Daoy (cell line): ENCODE measurements around the gene SLC22A7. TPM values are rescaled to one million over a fixed set of nuclear protein-coding genes. Genes with fewer than 3 reads are reported as not detected.

Experiments
- DNase-seq: peaks from one replicate; pipeline ENCODE4 v3.0.0-alpha.2; 2015; ENCODE audit warnings: low read depth
- total RNA-seq: library from RNA; depleted of rRNA; stranded (reverse); fragments of >200 nt; shearing (Covaris generic); gene quantifications from 2 replicates; pipeline ENCODE4 v1.2.3, GENCODE V29; 2014; rRNA removed

The SLC22A7 gene, protein sequence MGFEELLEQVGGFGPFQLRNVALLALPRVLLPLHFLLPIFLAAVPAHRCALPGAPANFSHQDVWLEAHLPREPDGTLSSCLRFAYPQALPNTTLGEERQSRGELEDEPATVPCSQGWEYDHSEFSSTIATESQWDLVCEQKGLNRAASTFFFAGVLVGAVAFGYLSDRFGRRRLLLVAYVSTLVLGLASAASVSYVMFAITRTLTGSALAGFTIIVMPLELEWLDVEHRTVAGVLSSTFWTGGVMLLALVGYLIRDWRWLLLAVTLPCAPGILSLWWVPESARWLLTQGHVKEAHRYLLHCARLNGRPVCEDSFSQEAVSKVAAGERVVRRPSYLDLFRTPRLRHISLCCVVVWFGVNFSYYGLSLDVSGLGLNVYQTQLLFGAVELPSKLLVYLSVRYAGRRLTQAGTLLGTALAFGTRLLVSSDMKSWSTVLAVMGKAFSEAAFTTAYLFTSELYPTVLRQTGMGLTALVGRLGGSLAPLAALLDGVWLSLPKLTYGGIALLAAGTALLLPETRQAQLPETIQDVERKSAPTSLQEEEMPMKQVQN
- total RNA-seq = not detected in 2 replicates

DNA sequence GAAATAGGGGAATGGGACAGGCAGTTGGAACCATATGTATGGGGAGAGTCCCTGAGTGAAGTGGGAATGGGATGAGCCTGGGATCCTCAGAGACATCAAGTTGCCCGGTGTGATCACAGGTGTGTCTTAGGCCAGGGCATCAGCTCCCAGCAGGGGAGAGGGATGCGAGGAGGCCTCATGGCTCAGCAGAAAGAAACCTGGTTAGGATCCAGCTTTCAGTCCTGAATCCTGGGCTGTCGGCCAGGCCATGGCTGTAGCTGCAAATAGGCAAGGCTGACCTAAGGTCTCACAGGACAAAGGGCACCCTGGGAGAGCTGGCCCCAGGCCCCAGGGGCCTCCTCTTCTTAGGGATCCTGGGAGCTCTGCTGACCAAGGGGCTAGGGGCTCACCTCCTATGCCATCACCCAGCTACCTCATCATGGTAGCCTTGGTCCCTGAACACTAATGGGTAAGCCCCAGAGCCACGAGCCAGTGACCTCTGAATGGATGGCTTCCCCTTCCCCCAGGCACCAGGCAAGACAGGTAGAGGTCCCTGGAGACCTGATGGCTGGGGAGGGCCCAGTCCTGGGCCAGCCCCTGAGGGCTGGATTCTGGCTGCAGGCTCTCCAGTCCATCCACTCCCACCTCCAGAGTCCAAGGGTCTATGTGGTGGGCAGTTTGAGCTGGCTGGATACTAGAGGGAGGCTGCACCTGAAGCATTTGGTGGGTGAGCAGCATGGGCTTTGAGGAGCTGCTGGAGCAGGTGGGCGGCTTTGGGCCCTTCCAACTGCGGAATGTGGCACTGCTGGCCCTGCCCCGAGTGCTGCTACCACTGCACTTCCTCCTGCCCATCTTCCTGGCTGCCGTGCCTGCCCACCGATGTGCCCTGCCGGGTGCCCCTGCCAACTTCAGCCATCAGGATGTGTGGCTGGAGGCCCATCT lies at the start of gene SLC22A7:
Gene SLC22A7 (plus strand): TSS at position 617 of the 921 bp plus-strand sequence. CDS start 99 bp downstream, at position 716.
- no peak for DNase-seq

DNA sequence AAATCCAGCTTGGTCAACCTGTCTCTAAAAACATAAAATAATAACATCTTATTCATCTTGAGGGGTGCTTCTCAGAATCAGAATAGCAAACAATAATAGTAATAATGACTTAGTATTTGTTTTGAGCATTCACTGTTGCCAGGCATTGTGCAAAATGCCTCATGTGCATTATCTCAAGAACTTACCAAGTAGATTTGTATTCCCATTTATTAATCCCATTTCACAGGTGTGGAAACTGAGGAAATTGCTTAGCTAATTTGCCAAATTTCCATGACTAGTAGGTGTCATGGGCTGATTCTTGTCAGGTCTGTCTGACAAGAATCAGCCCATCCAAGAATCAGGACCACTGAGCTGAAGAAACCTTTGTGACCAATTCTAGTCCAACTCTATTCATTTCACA lies 49.3 kb upstream of the SLC22A7 start:
- no peak for DNase-seq

DNA sequence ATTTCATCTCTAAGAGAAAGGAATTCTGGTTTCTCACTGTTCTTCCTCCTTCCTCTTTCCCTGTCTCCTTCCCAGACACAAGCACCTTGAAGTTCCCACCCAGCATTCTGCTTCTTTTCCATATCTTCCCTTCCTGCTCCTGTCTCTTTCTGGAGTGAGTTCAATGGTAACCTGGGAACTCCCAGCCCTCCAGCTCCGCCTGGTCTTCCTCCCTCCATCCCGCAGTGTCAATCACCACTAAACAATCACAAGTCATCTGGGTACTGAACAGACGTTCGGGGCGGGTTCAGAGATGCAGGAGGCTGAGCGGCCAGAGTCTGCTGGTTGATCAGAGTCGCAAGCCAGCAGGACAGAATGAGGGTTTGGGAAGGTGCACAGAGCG lies 47.1 kb upstream of the SLC22A7 start:
- DNase-seq = peak; percentile 30

DNA sequence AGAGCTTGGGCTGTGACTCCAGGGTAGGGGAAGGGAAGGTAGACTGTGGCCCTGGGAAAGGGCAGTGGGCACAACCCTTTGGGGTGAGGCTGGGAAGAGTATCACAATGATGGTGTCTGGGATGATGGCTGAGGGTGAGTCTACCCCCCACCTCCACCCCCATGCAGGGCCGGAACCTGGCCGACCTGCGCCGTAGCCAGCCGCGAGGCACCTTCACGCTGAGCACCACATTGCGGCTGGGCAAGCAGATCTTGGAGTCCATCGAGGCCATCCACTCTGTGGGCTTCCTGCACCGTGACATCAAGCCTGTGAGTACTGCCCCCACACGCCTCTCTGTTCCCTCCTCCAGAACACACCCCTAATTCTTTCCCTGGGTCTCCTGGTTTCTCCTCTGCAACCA lies 44.7 kb upstream of the SLC22A7 start:
- DNase-seq = no peak

DNA sequence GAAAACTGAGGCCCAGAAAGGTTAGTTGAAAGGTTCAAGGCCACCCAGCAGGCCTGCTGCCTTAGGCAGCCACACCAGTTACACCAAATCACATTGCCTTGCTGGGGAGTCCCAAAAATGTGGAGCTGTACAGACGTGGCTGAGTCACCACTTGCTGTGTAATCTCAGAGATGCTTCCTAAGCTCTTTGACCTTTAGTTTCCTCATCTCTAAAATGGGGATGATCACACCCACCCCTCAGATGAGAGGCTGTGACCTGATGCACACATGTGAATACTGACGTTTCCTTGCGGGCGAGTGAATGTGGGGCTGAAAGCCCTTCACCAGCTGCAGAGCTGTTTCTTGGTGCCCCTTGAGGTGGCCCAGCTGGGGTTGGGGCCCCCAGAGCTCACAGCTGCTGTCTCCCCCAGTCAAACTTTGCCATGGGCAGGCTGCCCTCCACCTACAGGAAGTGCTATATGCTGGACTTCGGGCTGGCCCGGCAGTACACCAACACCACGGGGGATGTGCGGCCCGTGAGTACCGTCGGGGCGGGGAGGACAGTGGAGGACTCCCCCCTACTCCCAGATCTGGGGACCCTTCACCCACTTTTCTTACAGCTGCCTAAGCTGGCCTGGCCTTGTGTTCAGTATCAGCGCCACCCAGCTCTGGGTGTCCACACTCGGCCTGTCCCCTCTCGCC lies 43.8 kb upstream of the SLC22A7 start:
- no peak for DNase-seq

DNA sequence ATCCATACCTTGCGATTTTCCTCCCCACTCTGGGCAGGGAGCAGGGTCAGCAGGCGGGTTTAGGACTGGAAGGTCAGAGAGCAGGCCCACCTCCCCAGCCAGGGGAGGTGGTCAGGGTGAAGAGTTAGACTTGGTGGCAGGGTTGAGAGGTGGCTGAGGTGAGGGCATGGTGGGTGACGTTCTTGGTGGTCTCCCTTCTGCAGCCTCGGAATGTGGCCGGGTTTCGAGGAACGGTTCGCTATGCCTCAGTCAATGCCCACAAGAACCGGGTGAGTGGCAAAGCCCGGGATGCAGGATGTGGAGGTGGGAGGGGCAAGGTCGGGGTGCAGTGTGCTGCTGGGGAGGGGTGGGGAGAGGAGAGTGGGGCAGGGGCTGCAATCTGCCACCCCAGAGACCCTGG lies 43.2 kb upstream of the SLC22A7 start:
- DNase-seq = no peak

DNA sequence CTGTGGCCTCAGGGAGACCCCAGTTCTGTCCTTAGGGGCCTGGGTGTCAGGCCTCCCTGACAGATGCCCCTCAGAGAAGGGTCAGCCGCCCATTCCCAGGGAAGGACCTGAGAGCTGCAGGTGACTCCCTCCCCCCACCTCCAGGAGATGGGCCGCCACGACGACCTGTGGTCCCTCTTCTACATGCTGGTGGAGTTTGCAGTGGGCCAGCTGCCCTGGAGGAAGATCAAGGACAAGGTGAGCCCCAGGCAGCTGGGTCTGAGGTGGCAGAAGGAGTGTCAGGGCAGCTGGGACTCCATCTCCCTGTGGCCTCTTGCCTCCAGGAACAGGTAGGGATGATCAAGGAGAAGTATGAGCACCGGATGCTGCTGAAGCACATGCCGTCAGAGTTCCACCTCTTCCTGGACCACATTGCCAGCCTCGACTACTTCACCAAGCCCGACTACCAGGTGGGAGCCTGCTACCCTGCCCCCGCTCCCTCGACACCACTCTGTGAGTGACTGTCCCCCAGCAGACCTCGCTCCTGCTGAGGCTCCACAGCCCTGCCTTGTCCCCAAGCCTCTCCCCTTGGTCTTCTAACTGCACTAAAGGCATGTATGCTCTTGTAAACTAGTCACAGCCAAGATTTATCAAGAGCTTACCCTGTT lies 42.5 kb upstream of the SLC22A7 start:
- no peak for DNase-seq

DNA sequence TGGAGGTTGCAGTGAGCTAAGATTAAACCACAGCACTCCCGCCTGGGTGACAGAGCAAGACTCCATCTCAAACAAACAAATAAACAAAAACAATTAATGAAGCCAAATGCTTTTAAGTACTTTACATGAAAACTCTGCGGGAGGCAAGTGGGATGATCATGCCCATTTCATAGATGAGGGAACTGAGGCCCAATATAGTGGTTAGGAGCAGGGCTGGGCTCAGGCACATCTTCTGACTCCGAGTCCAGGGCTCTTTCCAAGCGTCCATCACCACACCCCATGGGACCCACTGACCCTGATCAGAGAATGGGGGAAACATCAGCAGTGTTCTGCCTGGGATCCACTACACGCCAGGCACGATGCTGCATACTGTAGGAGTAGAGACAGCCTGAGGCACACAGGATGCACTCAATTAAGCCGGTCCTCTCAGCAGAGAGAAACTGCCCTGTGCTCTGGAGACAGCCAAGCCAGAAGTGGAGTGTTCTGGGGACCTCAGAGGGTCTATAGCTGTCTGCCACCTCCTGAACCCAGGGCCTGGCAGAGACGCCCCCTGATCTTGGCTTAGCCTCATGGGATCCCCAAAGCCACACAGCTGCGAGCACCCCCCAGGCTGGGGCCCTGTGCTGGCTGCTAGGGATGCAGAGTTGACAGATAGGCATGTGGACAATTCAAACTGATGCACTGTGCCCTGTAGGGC lies 41.2 kb upstream of the SLC22A7 start:
- no peak for DNase-seq

DNA sequence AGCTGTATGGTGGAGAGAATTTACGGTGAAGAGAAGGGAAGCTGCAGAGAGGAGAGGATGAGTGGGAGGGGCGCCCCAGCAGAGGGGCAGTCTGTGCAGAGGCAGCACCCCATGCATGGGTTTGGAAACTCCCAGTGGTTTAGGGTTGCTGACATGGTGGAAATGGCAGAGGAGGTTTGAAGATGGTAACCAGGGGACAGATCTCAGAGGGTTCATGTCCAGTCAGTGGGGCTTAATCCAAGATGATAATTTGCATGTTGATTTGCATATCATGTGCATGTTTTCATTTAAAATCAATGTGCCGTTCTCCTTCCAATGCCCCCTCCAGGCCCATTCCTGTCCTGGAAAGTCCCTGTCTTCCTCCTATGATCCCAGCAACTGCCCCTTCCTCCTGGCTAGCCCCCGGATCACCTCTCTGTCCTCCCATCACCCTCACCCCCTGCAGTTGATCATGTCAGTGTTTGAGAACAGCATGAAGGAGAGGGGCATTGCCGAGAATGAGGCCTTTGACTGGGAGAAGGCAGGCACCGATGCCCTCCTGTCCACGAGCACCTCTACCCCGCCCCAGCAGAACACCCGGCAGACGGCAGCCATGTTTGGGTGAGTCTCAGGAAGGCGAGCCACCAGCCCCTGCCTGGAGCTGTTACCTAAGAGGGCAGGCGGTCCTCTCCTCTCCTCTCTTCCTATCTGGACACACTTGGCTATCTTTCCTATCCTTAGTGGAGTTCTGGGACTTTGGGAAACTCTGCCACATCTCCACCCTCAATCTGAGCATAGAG lies 40.5 kb upstream of the SLC22A7 start:
- no peak for DNase-seq

DNA sequence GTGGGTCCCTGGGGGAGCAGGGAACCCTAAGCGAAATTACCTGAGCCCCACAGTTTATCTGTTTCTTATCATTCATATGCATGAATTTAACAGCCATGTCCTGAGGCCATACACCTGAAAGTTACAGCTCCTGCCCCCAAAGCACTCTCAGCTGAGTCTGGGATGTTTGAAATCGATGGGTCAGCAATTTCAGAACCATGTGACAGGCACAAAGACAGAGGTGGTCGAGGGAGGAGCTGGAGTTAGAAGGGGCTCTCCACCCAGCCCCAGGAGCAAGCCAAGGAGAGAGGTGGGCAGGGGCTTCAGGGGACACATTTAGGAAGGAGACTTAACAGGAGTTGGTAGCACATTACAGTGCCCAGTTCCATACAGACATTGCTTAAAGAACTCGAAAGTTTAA lies 39.9 kb upstream of the SLC22A7 start:
- DNase-seq = no peak

DNA sequence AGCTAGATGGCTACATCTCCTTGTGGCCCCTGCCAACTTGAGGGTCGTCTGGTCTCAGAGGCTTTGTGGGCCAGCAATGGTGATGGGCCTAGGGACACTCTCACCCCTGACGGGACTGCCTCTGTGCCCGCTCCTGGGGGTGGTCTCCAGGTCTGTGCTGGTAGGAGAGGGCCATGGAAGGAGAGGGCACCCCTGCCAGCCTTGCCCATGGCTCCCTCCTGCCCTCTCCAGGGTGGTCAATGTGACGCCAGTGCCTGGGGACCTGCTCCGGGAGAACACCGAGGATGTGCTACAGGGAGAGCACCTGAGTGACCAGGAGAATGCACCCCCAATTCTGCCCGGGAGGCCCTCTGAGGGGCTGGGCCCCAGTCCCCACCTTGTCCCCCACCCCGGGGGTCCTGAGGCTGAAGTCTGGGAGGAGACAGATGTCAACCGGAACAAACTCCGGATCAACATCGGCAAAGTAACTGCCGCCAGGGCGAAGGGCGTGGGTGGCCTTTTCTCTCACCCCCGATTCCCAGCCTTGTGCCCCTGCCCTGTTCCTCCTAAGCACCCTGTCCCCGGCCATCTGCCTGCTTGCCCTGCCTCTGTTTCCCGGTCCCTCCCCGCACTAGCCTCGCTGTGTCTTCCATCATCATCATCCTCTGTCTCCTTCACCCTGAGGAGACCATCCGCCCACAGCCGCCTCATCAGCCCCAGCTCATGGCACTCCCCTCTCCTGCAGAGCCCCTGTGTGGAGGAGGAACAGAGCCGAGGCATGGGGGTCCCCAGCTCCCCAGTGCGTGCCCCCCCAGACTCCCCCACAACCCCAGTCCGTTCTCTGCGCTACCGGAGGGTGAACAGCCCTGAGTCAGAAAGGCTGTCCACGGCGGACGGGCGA lies 39.0 kb upstream of the SLC22A7 start:
- no peak for DNase-seq

DNA sequence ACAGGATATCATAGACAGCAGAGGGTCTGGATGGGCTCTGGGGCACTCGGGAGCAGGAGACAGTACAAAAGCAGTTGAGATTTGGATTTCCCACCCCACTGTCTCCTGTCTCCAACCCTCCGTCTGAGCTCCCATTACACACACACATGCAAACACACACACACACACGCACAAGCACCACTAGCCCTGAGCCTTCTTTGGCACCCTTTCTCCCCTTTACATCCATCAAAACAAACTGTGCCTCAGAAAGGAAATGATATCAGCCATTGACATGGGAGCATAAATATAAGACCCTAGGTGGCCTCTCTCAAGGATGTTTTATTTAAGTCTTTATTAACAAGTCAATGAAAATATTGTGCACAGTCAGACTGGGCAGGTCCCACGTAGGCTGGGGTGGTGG lies 37.3 kb upstream of the SLC22A7 start:
- no peak for DNase-seq

DNA sequence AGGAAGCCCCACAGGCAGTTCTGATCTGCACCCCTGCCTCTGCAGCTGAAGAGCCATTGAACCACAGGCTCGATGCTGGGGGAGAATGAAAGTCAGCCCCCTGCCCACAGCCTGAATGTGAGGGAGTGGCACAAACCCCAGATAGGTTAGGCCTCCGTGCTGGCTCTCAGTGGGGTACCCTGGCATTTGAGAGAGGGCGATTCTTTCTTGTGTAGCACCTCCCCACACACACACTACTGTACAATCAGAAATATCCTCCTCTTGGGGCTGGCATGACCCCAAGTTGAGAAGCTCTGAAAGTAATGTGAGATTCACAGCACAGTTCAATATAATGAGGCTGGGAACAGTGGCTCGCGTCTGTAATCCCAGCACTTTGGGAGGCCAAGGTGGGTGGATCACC lies 36.9 kb upstream of the SLC22A7 start:
- no peak for DNase-seq

DNA sequence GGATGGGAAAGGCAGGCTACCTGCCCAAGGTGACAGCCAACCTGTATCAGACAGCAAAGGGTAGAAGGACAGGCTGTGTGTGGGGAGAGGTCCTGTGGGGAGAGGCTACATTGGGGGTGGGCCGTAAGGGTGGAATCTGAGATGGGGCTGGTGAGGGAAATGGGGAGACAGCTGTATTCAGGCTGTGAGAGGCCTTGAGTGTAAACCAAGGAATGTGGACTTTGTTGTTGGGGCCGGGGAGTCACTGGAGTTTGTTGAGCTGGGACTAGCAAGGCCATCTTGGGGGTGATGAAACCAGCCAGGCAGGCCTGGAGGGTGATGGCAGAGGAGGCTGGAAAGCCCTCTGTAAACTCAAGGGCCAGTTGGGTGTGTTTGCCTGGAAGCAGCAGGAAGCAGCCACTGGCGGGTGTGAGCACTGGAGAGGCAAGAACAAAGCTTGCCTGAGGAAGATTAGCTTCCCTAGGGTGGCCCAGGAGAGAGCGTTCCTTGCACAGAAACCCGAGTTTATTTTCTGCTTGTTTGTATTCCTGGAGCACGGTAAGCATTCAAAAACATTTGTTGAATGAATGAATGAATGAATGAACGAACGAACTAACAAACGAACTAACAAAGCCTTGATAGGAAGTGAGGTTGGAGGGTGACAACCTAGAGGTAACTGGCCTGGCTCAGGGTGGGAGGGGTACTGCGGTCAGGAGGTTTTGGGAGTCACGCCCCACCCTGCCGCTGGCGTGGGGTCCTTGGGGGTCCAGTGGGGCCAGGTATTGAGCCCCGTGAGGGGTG lies 35.9 kb upstream of the SLC22A7 start:
- no peak for DNase-seq

DNA sequence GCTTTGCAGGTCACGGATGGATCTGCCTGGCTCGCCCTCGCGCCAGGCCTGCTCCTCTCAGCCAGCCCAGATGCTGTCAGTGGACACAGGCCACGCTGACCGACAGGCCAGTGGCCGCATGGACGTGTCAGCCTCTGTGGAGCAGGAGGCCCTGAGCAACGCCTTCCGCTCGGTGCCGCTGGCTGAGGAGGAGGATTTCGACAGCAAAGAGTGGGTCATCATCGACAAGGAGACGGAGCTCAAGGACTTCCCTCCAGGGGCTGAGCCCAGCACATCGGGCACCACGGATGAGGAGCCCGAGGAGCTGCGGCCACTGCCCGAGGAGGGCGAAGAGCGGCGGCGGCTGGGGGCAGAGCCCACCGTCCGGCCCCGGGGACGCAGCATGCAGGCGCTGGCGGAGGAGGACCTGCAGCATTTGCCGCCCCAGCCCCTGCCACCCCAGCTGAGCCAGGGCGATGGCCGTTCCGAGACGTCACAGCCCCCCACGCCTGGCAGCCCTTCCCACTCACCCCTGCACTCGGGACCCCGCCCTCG lies 35.2 kb upstream of the SLC22A7 start:
- DNase-seq = no peak

DNA sequence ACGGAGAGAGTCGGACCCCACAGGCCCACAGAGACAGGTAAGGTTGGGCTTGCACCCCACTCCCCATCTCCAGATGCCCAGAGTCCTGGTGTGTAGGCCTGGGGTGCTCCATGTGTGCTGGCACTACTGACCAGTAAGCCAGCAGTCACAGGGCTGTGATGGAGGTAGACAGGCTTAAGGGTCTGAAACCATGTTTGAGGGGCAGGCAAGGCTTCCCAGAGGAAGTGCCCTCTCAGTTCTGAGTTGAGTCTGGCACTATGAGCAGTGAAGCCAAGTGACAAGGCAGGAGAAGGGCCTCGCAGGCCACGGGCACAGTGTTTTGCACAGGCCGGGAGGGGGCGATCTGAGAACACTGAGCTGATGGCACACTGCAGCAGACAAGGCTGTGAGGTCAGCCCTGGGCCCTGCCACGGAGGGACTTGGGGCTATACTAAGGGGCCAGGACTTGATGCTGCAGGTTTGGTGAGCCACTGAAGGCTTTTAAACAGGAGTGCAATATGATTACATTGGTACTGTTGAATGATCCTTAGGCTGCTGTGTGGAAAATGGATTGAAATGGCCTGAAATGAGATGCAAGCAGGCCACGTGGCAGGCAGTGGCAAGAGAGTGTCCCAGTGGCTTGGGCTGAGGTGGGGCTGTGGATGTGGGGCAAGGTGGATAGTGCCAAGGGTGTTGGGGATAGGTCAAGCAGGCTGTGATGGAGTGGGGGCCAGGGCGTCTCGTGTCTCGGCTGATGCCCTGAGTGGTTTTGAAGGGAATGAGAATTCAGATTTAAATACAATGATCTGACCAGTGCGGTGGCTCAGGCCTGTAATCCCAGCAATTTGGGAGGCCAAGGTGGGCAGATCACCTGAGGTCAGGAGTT lies 34.5 kb upstream of the SLC22A7 start:
- DNase-seq = peak; percentile 78

DNA sequence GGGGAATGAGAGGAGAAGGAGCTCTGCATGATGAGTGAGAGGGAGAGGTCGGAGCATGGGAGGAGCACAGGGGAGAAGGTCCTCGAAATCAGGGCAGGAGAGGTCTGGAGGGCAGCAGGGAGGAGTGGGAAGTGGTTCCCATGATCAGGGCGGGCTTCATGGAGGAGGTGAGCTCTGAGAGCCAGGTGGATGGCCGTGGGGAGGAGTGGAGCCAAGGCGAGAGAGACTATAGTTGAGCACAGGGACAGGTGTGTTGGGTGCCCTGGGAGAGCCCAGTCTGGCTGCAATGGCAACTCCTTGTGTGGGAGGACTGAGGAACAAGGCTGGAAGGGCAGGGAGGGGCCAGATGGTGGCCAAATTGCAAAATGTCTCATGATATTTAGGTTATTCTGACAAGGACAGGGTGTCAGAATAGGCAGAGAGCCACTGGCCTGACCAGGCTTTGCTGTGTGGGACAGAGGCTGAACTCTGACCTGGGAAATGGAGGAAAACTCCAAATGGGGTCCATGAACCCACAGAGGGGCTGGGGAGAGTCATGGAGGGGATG lies 33.4 kb upstream of the SLC22A7 start:
- DNase-seq = no peak
